HL-60 (cell line): Measurements from ENCODE around the gene CNTNAP2.

ENCODE experiments used
- CTCF ChIP-seq: IDR thresholded peaks from one replicate; pipeline ENCODE4 v1.5.1; 2011; ENCODE audit warnings: low read length, control low read depth, inconsistent platforms; ENCODE audit not compliant: insufficient read depth
- GABPA ChIP-seq: IDR thresholded peaks from 2 replicates; pipeline ENCODE4 v1.6.1; 2012; ENCODE audit warnings: low read depth
- POLR2AphosphoS5 ChIP-seq: IDR thresholded peaks from 2 replicates; pipeline ENCODE4 v1.6.1; 2012; ENCODE audit warnings: low read depth
- SPI1 ChIP-seq: IDR thresholded peaks from 2 replicates; pipeline ENCODE4 v1.6.1; 2012; ENCODE audit warnings: low read depth, mild to moderate bottlenecking, borderline replicate concordance

- TF ChIP-seq CTCF: no peak
- no peak for TF ChIP-seq SPI1
- TF ChIP-seq POLR2AphosphoS5: no peak
- no peak for TF ChIP-seq GABPA
Observed at GRCh38 chr7:146926841-146927240, 810.2 kb downstream of the CNTNAP2 start.
